Activated CD4-positive, alpha-beta T cell treated with anti-CD3 and anti-CD28 coated beads, Interleukin-2, amount 10 ng/mL, durations not matched to agents 7 days and 5 days (primary cell): ENCODE results near the gene GPC3. TPM values are rescaled to one million over a fixed set of nuclear protein-coding genes. Genes with fewer than 3 reads are reported as not detected.

Experiments
- CTCF ChIA-PET: fragments of 350-600 bp; sonication (Branson Sonifier 250); formaldehyde crosslinking; loops from one replicate; lab custom pipeline; 2021; ENCODE audit warnings: antibody characterized with exemption; lab: Charles Lee
- POLR2A ChIA-PET: fragments of 350-600 bp; sonication (Branson Sonifier 250); formaldehyde crosslinking; loops from one replicate; lab custom pipeline; 2021; ENCODE audit warnings: antibody characterized with exemption; lab: Charles Lee
- DNase-seq: peaks from one replicate; pipeline ENCODE4 v3.0.0-alpha.2; 2020
- H3K27ac Mint-ChIP-seq: one replicate; pipeline ENCODE4 v1.8.0; 2021; ENCODE audit warnings: mild to moderate bottlenecking, moderate library complexity, mixed read lengths
- H3K27me3 Mint-ChIP-seq: one replicate; pipeline ENCODE4 v1.8.0; 2021; ENCODE audit warnings: mixed read lengths
- H3K36me3 Mint-ChIP-seq: one replicate; pipeline ENCODE4 v1.8.0; 2021; ENCODE audit warnings: low read depth, mixed read lengths
- H3K4me1 Mint-ChIP-seq: one replicate; pipeline ENCODE4 v1.8.0; 2021; ENCODE audit warnings: mixed read lengths
- H3K4me3 Mint-ChIP-seq: one replicate; pipeline ENCODE4 v1.8.0; 2021; ENCODE audit warnings: mild to moderate bottlenecking, moderate library complexity, mixed read lengths
- H3K9me3 Mint-ChIP-seq: one replicate; pipeline ENCODE4 v1.8.0; 2021; ENCODE audit warnings: mixed read lengths
- total RNA-seq, 2 experiments: library from RNA; stranded (reverse); gene quantifications; one replicate each; pipeline ENCODE4 v1.2.3, GENCODE V29; 2021

Gene GPC3
- total RNA-seq, 2 experiments from 2014 or later, result 0.81 to 1.0 TPM

DNA sequence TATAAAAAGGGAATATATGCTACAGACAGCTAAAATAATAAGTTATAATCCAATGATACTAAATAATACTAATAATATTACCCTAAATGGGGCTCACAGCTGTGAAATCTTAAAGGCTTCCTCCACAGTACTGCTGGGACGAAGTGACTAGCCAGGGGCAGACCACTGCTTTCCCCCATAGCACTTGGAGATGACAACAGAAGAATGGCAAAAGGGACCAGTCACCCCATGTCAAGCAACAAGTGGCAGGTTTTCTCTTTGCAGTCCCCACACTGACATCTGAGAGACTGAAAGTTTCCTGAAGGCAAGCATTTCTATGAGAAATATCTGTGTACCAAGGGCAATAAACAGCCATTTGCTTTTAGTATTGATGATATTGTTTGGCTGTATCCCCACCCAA is 396.6 kb downstream of the GPC3 start:
- Mint-ChIP-seq H3K4me3 (no peak overlapping the region), H3K27ac (no peak overlapping the region), H3K36me3 (no peaks in the 10 kb centered on the region), H3K27me3 (no peaks in the 10 kb centered on the region), H3K4me1 (no peaks in the 10 kb centered on the region), H3K9me3 (no peaks in the 10 kb centered on the region)
- CTCF ChIA-PET, result no interaction called here
- DNase-seq, result no peak
- POLR2A ChIA-PET, result no interaction called here

DNA sequence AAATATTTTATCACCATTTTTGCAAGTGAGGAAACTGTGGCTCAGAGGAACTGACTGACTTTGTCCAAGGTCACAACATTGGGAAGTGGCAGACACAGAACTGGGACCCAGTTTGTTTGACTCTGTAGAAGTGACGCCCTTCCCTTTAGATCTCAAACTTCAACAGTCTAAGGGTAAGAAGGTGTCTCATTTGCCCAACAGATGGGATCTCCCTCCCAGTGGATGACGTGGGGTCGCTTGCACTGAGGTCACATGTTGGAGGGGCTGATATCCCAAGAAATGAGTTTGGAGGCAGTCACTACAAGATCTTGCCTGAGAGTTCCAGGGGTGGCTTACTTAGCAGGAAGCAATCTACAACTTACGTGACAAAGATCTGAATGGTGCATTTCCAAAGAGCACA is 397.6 kb downstream of the GPC3 start:
- Mint-ChIP-seq H3K27me3 (no peaks in the 10 kb centered on the region), H3K9me3 (no peaks in the 10 kb centered on the region), H3K36me3 (no peaks in the 10 kb centered on the region), H3K4me3 (no peak overlapping the region), H3K4me1 (no peaks in the 10 kb centered on the region), H3K27ac (no peak overlapping the region)
- DNase-seq, result no peak
- ChIA-PET CTCF (no interaction called here), POLR2A (no interaction called here)

GRCh38 chrX:133587071-133587470 is 398.3 kb downstream of the GPC3 start:
- Mint-ChIP-seq H3K9me3 (no peaks in the 10 kb centered on the region), H3K4me1 (no peaks in the 10 kb centered on the region), H3K27ac (no peak overlapping the region), H3K4me3 (no peak overlapping the region), H3K36me3 (no peaks in the 10 kb centered on the region), H3K27me3 (no peaks in the 10 kb centered on the region)
- ChIA-PET POLR2A (no interaction called here), CTCF (no interaction called here)
- DNase-seq, result no peak

- ChIA-PET CTCF (no interaction called here), POLR2A (no interaction called here)
- no peak overlapping the region for H3K4me3 Mint-ChIP-seq
- DNase-seq, result no peak
- no peaks in the 10 kb centered on the region for H3K4me1 Mint-ChIP-seq
- H3K27ac Mint-ChIP-seq, result no peak overlapping the region
- no peaks in the 10 kb centered on the region for H3K9me3 Mint-ChIP-seq
- no peaks in the 10 kb centered on the region for H3K27me3 Mint-ChIP-seq
- no peaks in the 10 kb centered on the region for H3K36me3 Mint-ChIP-seq
Observed at GRCh38 chrX:133586443-133586842, 399.0 kb downstream of the GPC3 start.

GRCh38 chrX:133583825-133584224 is 401.6 kb downstream of the GPC3 start:
- ChIA-PET POLR2A (no interaction called here), CTCF (no interaction called here)
- DNase-seq, result no peak
- no peaks in the 10 kb centered on the region for H3K36me3 Mint-ChIP-seq
- H3K27ac Mint-ChIP-seq, result no peak overlapping the region
- H3K4me1 Mint-ChIP-seq, result no peaks in the 10 kb centered on the region
- H3K9me3 Mint-ChIP-seq, result no peaks in the 10 kb centered on the region
- no peak overlapping the region for H3K4me3 Mint-ChIP-seq
- H3K27me3 Mint-ChIP-seq, result no peaks in the 10 kb centered on the region

DNA sequence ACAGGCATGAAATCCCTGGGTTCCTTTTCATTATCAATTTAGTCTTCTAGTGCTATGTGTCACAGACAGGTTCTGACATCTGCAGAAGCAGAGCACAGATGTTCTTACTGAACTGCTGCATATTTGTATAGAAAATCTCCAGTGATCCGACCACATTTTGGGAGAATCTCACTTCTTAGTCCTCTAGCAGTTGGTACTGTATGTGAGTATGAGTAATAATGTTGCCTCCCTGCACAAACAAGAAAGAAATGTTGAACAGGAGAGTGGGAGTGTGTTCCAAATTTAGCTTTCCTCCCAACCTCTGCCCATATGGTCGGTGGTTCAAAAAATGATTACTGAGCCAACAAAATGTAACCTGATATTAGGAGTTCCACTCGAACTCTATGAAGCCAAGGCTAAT is 404.8 kb downstream of the GPC3 start:
- no peak for DNase-seq
- Mint-ChIP-seq H3K4me3 (no peak overlapping the region), H3K36me3 (no peaks in the 10 kb centered on the region), H3K4me1 (no peaks in the 10 kb centered on the region), H3K27ac (no peak overlapping the region), H3K9me3 (no peaks in the 10 kb centered on the region), H3K27me3 (no peaks in the 10 kb centered on the region)
- ChIA-PET POLR2A (no interaction called here), CTCF (no interaction called here)

GRCh38 chrX:133579631-133580030 is 405.8 kb downstream of the GPC3 start:
- CTCF ChIA-PET, result no interaction called here

DNA sequence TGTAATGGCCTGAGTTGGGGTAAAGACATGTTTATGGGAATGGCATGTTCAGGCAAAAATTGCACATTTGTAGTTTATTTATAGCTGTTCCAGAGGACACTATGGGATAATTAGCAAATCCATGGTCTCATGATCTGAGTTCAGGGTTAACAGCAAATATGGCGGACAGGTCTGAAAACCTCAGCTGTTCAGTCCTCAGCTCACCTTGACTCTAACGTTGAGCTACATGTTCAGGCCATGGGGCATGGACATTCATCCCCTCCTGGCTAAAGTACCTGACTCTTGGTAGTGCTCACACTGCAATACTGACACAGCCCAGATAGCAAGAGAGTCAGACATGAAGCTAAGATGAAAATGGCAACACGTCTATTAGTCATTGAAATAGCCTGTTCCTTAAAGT is 408.5 kb downstream of the GPC3 start:
- DNase-seq, result no peak
- Mint-ChIP-seq H3K27ac (no peak overlapping the region), H3K27me3 (no peaks in the 10 kb centered on the region), H3K36me3 (no peaks in the 10 kb centered on the region), H3K4me1 (no peaks in the 10 kb centered on the region), H3K9me3 (no peaks in the 10 kb centered on the region), H3K4me3 (no peak overlapping the region)
- ChIA-PET CTCF (interaction anchor here (0.5 kb wide), 1 partner anchor 52 kb away, joined by 5 read pairs; no protein-coding TSS in a partner anchor), POLR2A (no interaction called here)

More at GRCh38 chrX:133579631-133580030, 405.8 kb downstream of the GPC3 start:
- H3K27ac Mint-ChIP-seq, result no peak overlapping the region
- no peak for DNase-seq
- no peaks in the 10 kb centered on the region for H3K27me3 Mint-ChIP-seq
- H3K36me3 Mint-ChIP-seq, result no peaks in the 10 kb centered on the region
- POLR2A ChIA-PET, result no interaction called here
- H3K9me3 Mint-ChIP-seq, result no peaks in the 10 kb centered on the region
- H3K4me3 Mint-ChIP-seq, result no peak overlapping the region
- H3K4me1 Mint-ChIP-seq, result no peaks in the 10 kb centered on the region

- H3K27me3 Mint-ChIP-seq, result no peaks in the 10 kb centered on the region
- POLR2A ChIA-PET, result no interaction called here
- CTCF ChIA-PET, result no interaction called here
- no peak overlapping the region for H3K27ac Mint-ChIP-seq
- no peak for DNase-seq
- no peak overlapping the region for H3K4me3 Mint-ChIP-seq
- H3K4me1 Mint-ChIP-seq, result no peaks in the 10 kb centered on the region
- no peaks in the 10 kb centered on the region for H3K36me3 Mint-ChIP-seq
- no peaks in the 10 kb centered on the region for H3K9me3 Mint-ChIP-seq
Observed at GRCh38 chrX:133575501-133576136, 409.8 kb downstream of the GPC3 start.

GRCh38 chrX:133574716-133575115 is 410.7 kb downstream of the GPC3 start:
- Mint-ChIP-seq H3K36me3 (no peaks in the 10 kb centered on the region), H3K27me3 (no peaks in the 10 kb centered on the region), H3K4me1 (no peaks in the 10 kb centered on the region), H3K27ac (no peak overlapping the region), H3K4me3 (no peak overlapping the region), H3K9me3 (no peaks in the 10 kb centered on the region)
- ChIA-PET POLR2A (no interaction called here), CTCF (no interaction called here)
- no peak for DNase-seq

DNA sequence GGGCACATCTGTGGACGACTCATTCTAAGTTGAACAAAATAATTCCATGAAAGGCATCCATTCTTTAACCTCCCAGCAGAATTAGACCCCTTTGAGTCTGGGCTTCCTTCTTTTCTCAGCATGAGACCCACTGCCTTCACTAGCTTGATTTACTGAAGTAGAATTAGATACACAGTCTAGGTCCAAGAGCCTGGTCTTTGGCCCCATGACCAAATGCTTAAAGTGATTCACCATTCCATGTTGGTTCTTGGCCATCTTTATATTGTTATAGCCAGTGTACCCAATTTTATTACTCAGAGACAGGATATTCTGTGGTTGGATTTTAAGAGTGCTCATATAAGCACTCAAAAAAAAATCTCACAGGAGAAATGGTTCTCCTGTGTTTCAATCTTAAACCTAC is 414.8 kb downstream of the GPC3 start:
- Mint-ChIP-seq H3K36me3 (no peaks in the 10 kb centered on the region), H3K9me3 (no peaks in the 10 kb centered on the region), H3K27me3 (no peaks in the 10 kb centered on the region), H3K4me3 (no peak overlapping the region), H3K4me1 (no peaks in the 10 kb centered on the region), H3K27ac (no peak overlapping the region)
- ChIA-PET CTCF (no interaction called here), POLR2A (no interaction called here)
- no peak for DNase-seq

DNA sequence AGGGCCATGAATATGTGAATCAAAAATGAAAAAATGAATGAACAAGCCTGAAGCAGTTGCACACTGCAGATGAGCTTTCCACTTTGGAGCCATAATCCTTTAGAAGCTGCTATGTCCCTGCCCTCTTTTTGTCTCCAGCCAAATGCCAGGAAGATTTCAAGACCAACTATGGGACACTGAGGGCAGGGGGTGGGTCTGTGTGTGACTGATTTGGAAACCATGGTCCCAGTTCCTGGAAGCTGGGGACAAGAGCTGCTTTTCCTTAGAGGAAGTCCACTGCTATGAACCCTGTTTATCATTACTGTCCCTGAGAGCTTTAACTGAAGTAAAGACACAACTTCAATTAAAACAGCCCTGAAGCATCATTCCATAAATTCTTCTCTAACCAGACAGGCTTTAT is 416.2 kb downstream of the GPC3 start:
- H3K36me3 Mint-ChIP-seq, result no peaks in the 10 kb centered on the region
- POLR2A ChIA-PET, result no interaction called here
- no peak overlapping the region for H3K4me3 Mint-ChIP-seq
- CTCF ChIA-PET, result no interaction called here
- no peaks in the 10 kb centered on the region for H3K27me3 Mint-ChIP-seq
- no peak overlapping the region for H3K27ac Mint-ChIP-seq
- no peak for DNase-seq
- no peaks in the 10 kb centered on the region for H3K9me3 Mint-ChIP-seq
- no peaks in the 10 kb centered on the region for H3K4me1 Mint-ChIP-seq

DNA sequence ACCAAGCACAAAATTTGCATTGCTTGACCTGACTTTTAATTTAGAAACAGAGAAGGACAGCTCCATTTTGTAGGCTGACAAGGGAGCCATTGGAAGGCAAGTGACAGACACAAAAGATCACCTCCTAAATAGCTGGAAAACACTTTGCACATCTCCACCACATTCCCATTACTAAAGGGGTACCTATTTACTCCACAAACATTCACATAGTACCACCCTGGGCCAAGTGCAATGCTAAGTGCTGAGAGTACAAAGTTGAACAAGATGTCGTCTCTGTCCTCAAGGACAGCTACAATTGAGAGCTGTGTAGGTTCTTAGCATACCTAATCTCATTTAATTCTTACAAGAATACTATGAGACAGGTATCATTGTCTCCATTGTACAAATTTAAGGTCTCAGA is 417.3 kb downstream of the GPC3 start:
- ChIA-PET CTCF (no interaction called here), POLR2A (no interaction called here)
- no peak overlapping the region for H3K4me3 Mint-ChIP-seq
- DNase-seq, result no peak
- H3K4me1 Mint-ChIP-seq, result no peaks in the 10 kb centered on the region
- no peaks in the 10 kb centered on the region for H3K27me3 Mint-ChIP-seq
- H3K36me3 Mint-ChIP-seq, result no peaks in the 10 kb centered on the region
- no peak overlapping the region for H3K27ac Mint-ChIP-seq
- no peaks in the 10 kb centered on the region for H3K9me3 Mint-ChIP-seq

DNA sequence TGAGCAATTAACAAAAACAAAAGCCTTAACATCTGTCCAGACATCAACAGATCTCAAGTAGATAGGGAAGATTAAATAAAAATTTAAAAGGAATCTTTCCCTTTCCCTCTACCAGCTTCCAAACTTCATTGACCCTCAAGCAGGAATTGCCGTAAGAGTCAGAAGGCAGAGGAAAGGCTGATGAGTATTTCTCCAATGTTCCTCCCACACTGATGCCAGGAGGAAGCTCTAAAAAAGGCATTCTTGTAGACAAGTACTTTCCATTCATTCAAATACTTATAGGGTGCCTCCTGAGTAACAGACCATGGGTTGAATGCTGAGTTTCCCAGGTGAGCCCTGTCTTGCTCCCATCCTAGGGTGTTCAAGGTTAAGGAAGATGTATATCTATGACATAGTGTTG is 418.5 kb downstream of the GPC3 start:
- H3K27me3 Mint-ChIP-seq, result no peaks in the 10 kb centered on the region
- ChIA-PET POLR2A (no interaction called here), CTCF (no interaction called here)
- peak overlapping the region; percentile 25 for H3K27ac Mint-ChIP-seq
- H3K36me3 Mint-ChIP-seq, result no peaks in the 10 kb centered on the region
- no peak overlapping the region for H3K4me3 Mint-ChIP-seq
- H3K9me3 Mint-ChIP-seq, result no peaks in the 10 kb centered on the region
- no peaks in the 10 kb centered on the region for H3K4me1 Mint-ChIP-seq
- no peak for DNase-seq
